Activated CD8-positive, alpha-beta T cell treated with anti-CD3 and anti-CD28 coated beads for 36 hours (primary cell): Measurements from ENCODE around the gene FMNL2. TPM values are rescaled to one million over a fixed set of nuclear protein-coding genes. Genes with fewer than 3 reads are reported as not detected.
A peak's percentile ranks its signal among the peaks of the same experiment; 100 is the strongest.

Experiments used
- ATAC-seq: fragments of 200-7000 bp; cut with Tn5 transposase; one replicate; pipeline ENCODE4 v1.10.0; 2021; ENCODE audit warnings: mild to moderate bottlenecking, moderate library complexity
- CTCF ChIA-PET: fragments of 350-600 bp; sonication (Branson Sonifier 250); formaldehyde crosslinking; loops from one replicate; lab custom pipeline; 2021; ENCODE audit warnings: antibody characterized with exemption; lab: Charles Lee
- POLR2A ChIA-PET: fragments of 350-600 bp; sonication (Branson Sonifier 250); formaldehyde crosslinking; loops from one replicate; lab custom pipeline; 2021; ENCODE audit warnings: antibody characterized with exemption; lab: Charles Lee
- DNase-seq: peaks from one replicate; pipeline ENCODE4 v3.0.0-alpha.2; 2020
- H3K27ac Mint-ChIP-seq: one replicate; pipeline ENCODE4 v1.8.0; 2021; ENCODE audit warnings: mild to moderate bottlenecking, mixed read lengths
- H3K27me3 Mint-ChIP-seq: one replicate; pipeline ENCODE4 v1.8.0; 2021; ENCODE audit warnings: mixed read lengths
- H3K36me3 Mint-ChIP-seq: one replicate; pipeline ENCODE4 v1.8.0; 2021; ENCODE audit warnings: low read depth, mixed read lengths
- H3K4me1 Mint-ChIP-seq: one replicate; pipeline ENCODE4 v1.8.0; 2021; ENCODE audit warnings: low read depth, mixed read lengths
- H3K4me3 Mint-ChIP-seq: one replicate; pipeline ENCODE4 v1.8.0; 2021; ENCODE audit warnings: mild to moderate bottlenecking, moderate library complexity, mixed read lengths
- H3K9me3 Mint-ChIP-seq: one replicate; pipeline ENCODE4 v1.8.0; 2021; ENCODE audit warnings: mixed read lengths
- intact Hi-C: fragments of 100-400 bp; cut with micrococcal nuclease; formaldehyde crosslinking; loops from one replicate; pipeline ENCODE4 v1.10.0; 2022
- total RNA-seq, 2 experiments: library from RNA; stranded (reverse); gene quantifications; one replicate each; pipeline ENCODE4 v1.2.3, GENCODE V29; 2021
- TF ChIP-seq, protein P1 (sequence below): fragments of 200-600 bp; IDR thresholded peaks from one replicate; pipeline ENCODE4 v1.8.0; 2022; ENCODE audit warnings: antibody characterized with exemption, mild to moderate bottlenecking

FMNL2 gene
- total RNA-seq, 2 experiments from 2014 or later = 1.1 TPM

DNA sequence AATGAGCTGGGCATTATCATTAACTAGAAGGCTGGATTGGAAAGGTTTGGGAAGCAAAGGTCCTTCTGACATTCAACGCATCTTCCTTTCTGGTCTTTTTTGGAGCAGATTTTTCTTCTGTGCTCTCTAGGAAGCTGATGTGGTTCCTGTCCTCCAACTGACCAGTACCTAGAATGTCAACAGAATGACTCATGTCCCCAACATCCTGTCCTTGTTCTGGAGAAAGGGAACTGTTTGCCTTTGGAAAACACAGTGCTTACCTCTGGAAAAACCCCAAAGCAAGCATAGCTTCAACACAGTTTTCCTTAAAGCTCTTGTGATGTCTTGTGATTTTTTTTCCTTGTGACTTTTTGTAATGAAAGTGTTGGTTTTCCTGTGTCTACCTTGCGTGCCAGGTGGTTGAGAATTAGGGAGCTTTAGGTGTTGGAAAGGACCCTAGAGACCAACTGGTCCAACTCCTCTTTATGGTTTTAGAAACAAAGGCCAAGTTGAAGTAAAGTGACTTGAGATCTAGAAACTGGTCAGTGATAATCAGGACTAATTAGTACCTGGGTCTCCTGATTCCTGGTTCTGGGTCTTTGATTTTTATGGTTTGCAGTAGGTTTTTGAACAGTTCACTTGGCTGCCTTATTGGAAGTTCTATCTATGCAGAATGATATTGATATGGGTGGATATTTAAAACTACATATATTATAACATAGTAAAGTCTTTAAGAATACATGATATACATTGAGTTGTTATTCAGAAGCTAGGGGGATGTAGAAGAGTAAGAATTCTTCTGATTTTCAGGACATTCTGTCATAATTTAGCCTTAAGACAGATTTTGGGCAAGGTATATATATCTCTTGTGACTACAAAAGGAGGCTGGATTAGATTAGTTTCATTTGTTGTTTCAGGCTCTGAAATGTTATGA lies 70.5 kb downstream of the FMNL2 start:
- TF ChIP-seq, protein P1, sequence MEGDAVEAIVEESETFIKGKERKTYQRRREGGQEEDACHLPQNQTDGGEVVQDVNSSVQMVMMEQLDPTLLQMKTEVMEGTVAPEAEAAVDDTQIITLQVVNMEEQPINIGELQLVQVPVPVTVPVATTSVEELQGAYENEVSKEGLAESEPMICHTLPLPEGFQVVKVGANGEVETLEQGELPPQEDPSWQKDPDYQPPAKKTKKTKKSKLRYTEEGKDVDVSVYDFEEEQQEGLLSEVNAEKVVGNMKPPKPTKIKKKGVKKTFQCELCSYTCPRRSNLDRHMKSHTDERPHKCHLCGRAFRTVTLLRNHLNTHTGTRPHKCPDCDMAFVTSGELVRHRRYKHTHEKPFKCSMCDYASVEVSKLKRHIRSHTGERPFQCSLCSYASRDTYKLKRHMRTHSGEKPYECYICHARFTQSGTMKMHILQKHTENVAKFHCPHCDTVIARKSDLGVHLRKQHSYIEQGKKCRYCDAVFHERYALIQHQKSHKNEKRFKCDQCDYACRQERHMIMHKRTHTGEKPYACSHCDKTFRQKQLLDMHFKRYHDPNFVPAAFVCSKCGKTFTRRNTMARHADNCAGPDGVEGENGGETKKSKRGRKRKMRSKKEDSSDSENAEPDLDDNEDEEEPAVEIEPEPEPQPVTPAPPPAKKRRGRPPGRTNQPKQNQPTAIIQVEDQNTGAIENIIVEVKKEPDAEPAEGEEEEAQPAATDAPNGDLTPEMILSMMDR = no peak
- H3K27me3 Mint-ChIP-seq = peaks cover 16% of the 10 kb centered on the region
- DNase-seq = no peak
- H3K4me3 Mint-ChIP-seq = no peak overlapping the region
- intact Hi-C loops = no loop called here
- H3K9me3 Mint-ChIP-seq = no peaks in the 10 kb centered on the region
- ChIA-PET CTCF (no interaction called here), POLR2A (no interaction called here)
- ATAC-seq = no peak
- H3K27ac Mint-ChIP-seq = no peak overlapping the region
- peaks cover 12% of the 10 kb centered on the region for H3K4me1 Mint-ChIP-seq
- no peaks in the 10 kb centered on the region for H3K36me3 Mint-ChIP-seq

DNA sequence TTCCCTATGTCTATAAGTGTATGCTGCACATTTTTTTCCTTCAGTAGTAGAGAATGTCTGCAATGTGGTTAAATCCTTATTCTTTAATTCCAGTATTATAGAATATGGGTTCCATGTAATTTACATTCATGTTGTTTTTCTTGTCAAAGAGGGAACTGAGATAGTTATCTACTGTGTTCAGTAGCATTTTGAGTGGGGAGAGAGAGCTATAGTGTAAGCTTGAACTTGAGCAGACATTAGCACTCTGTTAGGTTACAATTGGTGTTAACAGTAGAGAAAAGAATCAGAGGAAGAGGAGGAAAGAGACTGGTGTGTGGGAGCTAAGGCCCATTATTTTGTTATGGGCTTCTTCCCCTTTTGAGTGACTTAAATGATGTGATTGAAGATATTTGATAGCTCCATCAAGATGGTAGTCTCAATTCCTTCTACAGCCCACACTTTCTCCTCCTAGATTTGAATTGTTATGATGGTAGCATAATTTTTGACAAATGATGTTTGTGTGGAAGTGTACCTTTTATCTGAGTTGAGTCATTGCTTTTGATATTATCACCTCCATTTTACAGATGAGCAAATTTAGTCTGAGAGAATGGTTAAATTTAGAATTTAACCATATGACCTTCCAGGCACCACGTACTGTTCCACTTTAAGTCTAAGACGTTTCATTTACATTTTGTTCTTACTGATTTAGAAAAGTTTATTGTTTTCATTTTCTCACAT lies 71.3 kb downstream of the FMNL2 start:
- no peaks in the 10 kb centered on the region for H3K36me3 Mint-ChIP-seq
- CTCF ChIA-PET = no interaction called here
- peaks cover 12% of the 10 kb centered on the region for H3K4me1 Mint-ChIP-seq
- TF ChIP-seq, protein P1 = no peak
- H3K4me3 Mint-ChIP-seq = no peak overlapping the region
- no peaks in the 10 kb centered on the region for H3K9me3 Mint-ChIP-seq
- DNase-seq (no peak), ATAC-seq (no peak)
- H3K27ac Mint-ChIP-seq = no peak overlapping the region
- H3K27me3 Mint-ChIP-seq = peaks cover 17% of the 10 kb centered on the region
- intact Hi-C loops = no loop called here
- POLR2A ChIA-PET = no interaction called here

DNA sequence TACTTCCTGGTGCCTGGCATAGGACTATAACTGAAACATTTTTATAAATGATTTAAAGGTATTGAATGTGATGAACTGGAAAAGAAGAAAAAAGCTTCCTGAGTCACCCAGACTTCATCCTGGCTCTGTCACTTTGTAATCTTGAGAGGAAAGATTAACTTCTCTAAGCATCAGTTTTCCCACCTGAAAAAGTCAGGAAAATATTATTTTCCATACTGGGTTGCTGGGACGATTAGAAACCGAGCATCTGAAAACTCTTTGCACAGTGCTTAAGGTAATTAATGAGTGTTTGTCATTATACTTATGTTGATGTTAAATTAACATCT lies 71.8 kb downstream of the FMNL2 start:
- Mint-ChIP-seq H3K36me3 (no peaks in the 10 kb centered on the region), H3K27ac (no peak overlapping the region), H3K4me1 (peaks cover 12% of the 10 kb centered on the region), H3K4me3 (no peak overlapping the region), H3K27me3 (peaks cover 18% of the 10 kb centered on the region), H3K9me3 (no peaks in the 10 kb centered on the region)
- no peak for DNase-seq
- no peak for ATAC-seq
- intact Hi-C loops = no loop called here
- ChIA-PET CTCF (no interaction called here), POLR2A (no interaction called here)
- TF ChIP-seq, protein P1 = no peak

DNA sequence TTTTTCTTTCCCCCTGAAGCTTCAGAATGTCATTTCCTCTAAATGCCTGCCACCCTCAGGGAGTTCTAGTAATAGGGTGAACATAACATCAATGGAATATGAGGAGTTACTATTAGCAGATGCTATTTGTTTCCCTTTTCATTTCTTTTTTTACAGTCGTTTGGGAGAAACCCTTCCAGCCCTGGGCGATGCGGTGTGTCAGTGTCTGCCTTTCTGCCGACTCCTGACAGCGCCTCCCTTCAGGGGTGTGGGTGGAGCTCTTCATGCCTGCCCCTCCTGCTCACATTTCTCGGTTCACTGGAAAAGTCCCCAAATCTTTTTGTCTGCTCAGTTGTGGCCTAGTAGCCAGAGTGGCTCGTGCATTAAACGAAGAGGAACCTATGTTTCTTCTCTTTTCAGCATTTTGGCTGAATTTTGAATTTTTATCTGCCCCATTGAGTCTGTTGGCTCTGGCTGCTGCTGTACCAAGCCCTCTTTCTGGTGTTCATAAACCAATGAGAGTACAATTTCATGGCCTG lies 72.3 kb downstream of the FMNL2 start:
- CTCF ChIA-PET = no interaction called here
- no peak overlapping the region for H3K27ac Mint-ChIP-seq
- TF ChIP-seq, protein P1 = no peak
- peaks cover 18% of the 10 kb centered on the region for H3K27me3 Mint-ChIP-seq
- peaks cover 12% of the 10 kb centered on the region for H3K4me1 Mint-ChIP-seq
- intact Hi-C loops = no loop called here
- no peaks in the 10 kb centered on the region for H3K9me3 Mint-ChIP-seq
- ATAC-seq (peak; percentile 56), DNase-seq (peak; percentile 5)
- no peaks in the 10 kb centered on the region for H3K36me3 Mint-ChIP-seq
- no peak overlapping the region for H3K4me3 Mint-ChIP-seq
- POLR2A ChIA-PET = no interaction called here

DNA sequence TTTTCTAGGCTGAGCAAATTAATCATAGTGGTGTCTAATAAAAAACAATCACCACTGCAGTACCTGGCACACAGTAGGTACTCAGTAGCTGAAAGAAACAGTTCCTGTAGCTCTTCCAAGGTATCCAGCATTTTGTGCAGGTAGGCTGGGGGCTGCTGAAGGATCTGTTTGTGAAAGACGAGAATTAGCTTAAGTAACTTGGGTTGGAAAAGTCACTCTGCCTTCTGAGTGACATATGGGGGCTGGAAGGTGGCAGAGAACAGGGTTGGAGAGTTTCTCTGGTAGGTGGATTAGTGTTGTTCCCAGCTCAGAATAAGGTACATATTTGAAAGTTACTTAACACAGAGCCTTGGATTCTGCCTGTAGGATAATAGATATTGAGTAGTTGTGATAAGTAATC lies 72.8 kb downstream of the FMNL2 start:
- H3K27ac Mint-ChIP-seq = no peak overlapping the region
- H3K27me3 Mint-ChIP-seq = peaks cover 18% of the 10 kb centered on the region
- H3K9me3 Mint-ChIP-seq = no peaks in the 10 kb centered on the region
- ATAC-seq = no peak
- no peak overlapping the region for H3K4me3 Mint-ChIP-seq
- CTCF ChIA-PET = no interaction called here
- no peaks in the 10 kb centered on the region for H3K36me3 Mint-ChIP-seq
- intact Hi-C loops = no loop called here
- POLR2A ChIA-PET = no interaction called here
- TF ChIP-seq, protein P1 = no peak
- no peak for DNase-seq
- H3K4me1 Mint-ChIP-seq = peaks cover 11% of the 10 kb centered on the region
